Measurements from ENCODE around the gene BMP6. TPM values are rescaled to one million over a fixed set of nuclear protein-coding genes. Genes with fewer than 3 reads are reported as not detected.

The BMP6 gene
- total and polyA plus RNA-seq, 2 experiments from 2014 or later, result 1.3 to 10.3 TPM

- no peak for DNase-seq
- 97% methylated on average over 13 of the region's 13 CpGs for WGBS, 2 experiments (ENCODE audit: low coverage in 1 of 2, low lambda C conversion rate in 2 of 2, missing lambda C conversion rate in 2 of 2)
Observed at GRCh38 chr6:7818257-7819214, 92.6 kb downstream of the BMP6 start.

GRCh38 chr6:7819431-7820015 is 93.6 kb downstream of the BMP6 start:
- no peaks in the 10 kb centered on the region for H3K9me2 ChIP-seq (ENCODE audit: insufficient read depth)
- in situ Hi-C loops (cut with MboI), result no loop called here
- 0 out of 2 replicates have a peak overlapping the region, but pooled peaks have one; percentile 1 for H3K9ac ChIP-seq
- TF ChIP-seq EZH2 (IDR thresholded peaks at IDR 0.05; ENCODE audit: insufficient read depth, poor library complexity, severe bottlenecking) (no peak), EZH2phosphoT487 (IDR thresholded peaks at IDR 0.05; ENCODE audit: insufficient read depth, low read depth) (no peak)
- no peaks in the 10 kb centered on the region for H3K27me3 ChIP-seq (replicated peaks; ENCODE audit: insufficient read depth)
- H3K79me2 ChIP-seq (ENCODE audit: insufficient read depth), result no peaks in the 10 kb centered on the region
- peak; percentile 72 for DNase-seq
- H3K4me2 ChIP-seq (ENCODE audit: unreplicated experiment), result peak overlapping the region; percentile 61
- H3K36me3 ChIP-seq (ENCODE audit: low read depth), result no peaks in the 10 kb centered on the region
- H2AFZ ChIP-seq, result peak overlapping the region; percentile 8; the same call in 1 of the 2 replicates
- H3K4me1 ChIP-seq (ENCODE audit: insufficient read depth), result peaks cover 25% of the 10 kb centered on the region
- H3F3A ChIP-seq (ENCODE audit: insufficient read depth), result peaks cover 27% of the 10 kb centered on the region
- H4K20me1 ChIP-seq (ENCODE audit: insufficient read depth), result no peaks in the 10 kb centered on the region
- peak overlapping the region; percentile 26 for H3K27ac ChIP-seq
- WGBS, 2 experiments (ENCODE audit: low coverage in 1 of 2, low lambda C conversion rate in 2 of 2, missing lambda C conversion rate in 2 of 2), result 30 to 31% methylated on average over 3 of the region's 3 CpGs
- no peak overlapping the region; the same call in 1 of the 2 replicates for H3K4me3 ChIP-seq
- H3K9me3 ChIP-seq (ENCODE audit: low read depth), result no peaks in the 10 kb centered on the region

More at GRCh38 chr6:7818257-7819214, 92.6 kb downstream of the BMP6 start:
- H3K4me3 ChIP-seq, result no peak overlapping the region
- no peaks in the 10 kb centered on the region for H3K9me3 ChIP-seq (ENCODE audit: low read depth)
- no peaks in the 10 kb centered on the region for H3K9me2 ChIP-seq (ENCODE audit: insufficient read depth)
- TF ChIP-seq EZH2 (IDR thresholded peaks at IDR 0.05; ENCODE audit: insufficient read depth, poor library complexity, severe bottlenecking), result no peak
- no peak for TF ChIP-seq EZH2phosphoT487 (IDR thresholded peaks at IDR 0.05; ENCODE audit: insufficient read depth, low read depth)
- no peaks in the 10 kb centered on the region for H3K36me3 ChIP-seq (ENCODE audit: low read depth)
- no peaks in the 10 kb centered on the region for H3K27me3 ChIP-seq (replicated peaks; ENCODE audit: insufficient read depth)
- H2AFZ ChIP-seq, result no peak overlapping the region
- H3K9ac ChIP-seq, result no peak overlapping the region
- H3K27ac ChIP-seq, result no peak overlapping the region
- H4K20me1 ChIP-seq (ENCODE audit: insufficient read depth), result no peaks in the 10 kb centered on the region
- H3K4me2 ChIP-seq (ENCODE audit: unreplicated experiment), result peak overlapping the region; percentile 61
- H3K79me2 ChIP-seq (ENCODE audit: insufficient read depth), result no peaks in the 10 kb centered on the region
- in situ Hi-C loops (cut with MboI), result no loop called here
- peaks cover 25% of the 10 kb centered on the region for H3K4me1 ChIP-seq (ENCODE audit: insufficient read depth)
- H3F3A ChIP-seq (ENCODE audit: insufficient read depth), result peaks cover 27% of the 10 kb centered on the region

GRCh38 chr6:7820288-7820835 is 94.5 kb downstream of the BMP6 start:
- no peaks in the 10 kb centered on the region for H3K79me2 ChIP-seq (ENCODE audit: insufficient read depth)
- H3K27me3 ChIP-seq (replicated peaks; ENCODE audit: insufficient read depth), result no peaks in the 10 kb centered on the region
- H3F3A ChIP-seq (ENCODE audit: insufficient read depth), result peaks cover 27% of the 10 kb centered on the region
- peaks cover 25% of the 10 kb centered on the region for H3K4me1 ChIP-seq (ENCODE audit: insufficient read depth)
- H3K9me3 ChIP-seq (ENCODE audit: low read depth), result no peaks in the 10 kb centered on the region
- WGBS, 2 experiments (ENCODE audit: low coverage in 1 of 2, low lambda C conversion rate in 2 of 2, missing lambda C conversion rate in 2 of 2), result 86 to 92% methylated on average over 9 of the region's 9 CpGs
- no peaks in the 10 kb centered on the region for H3K36me3 ChIP-seq (ENCODE audit: low read depth)
- no peak overlapping the region; the same call in 1 of the 2 replicates for H3K4me3 ChIP-seq
- no peak overlapping the region for H3K9ac ChIP-seq
- H3K4me2 ChIP-seq (ENCODE audit: unreplicated experiment), result peak overlapping the region; percentile 61
- peak overlapping the region; percentile 26; the same call in 1 of the 2 replicates for H3K27ac ChIP-seq
- in situ Hi-C loops (cut with MboI), result no loop called here
- no peaks in the 10 kb centered on the region for H3K9me2 ChIP-seq (ENCODE audit: insufficient read depth)
- H4K20me1 ChIP-seq (ENCODE audit: insufficient read depth), result no peaks in the 10 kb centered on the region
- TF ChIP-seq EZH2phosphoT487 (IDR thresholded peaks at IDR 0.05; ENCODE audit: insufficient read depth, low read depth) (no peak), EZH2 (IDR thresholded peaks at IDR 0.05; ENCODE audit: insufficient read depth, poor library complexity, severe bottlenecking) (no peak)
- H2AFZ ChIP-seq, result no peak overlapping the region
- no peak for DNase-seq

GRCh38 chr6:7821426-7821825 is 95.5 kb downstream of the BMP6 start:
- H3K9ac ChIP-seq, result no peak overlapping the region
- H3K4me3 ChIP-seq, result no peak overlapping the region
- no peaks in the 10 kb centered on the region for H3K9me3 ChIP-seq (ENCODE audit: low read depth)
- in situ Hi-C loops (cut with MboI), result no loop called here
- WGBS, 2 experiments (ENCODE audit: low coverage in 1 of 2, low lambda C conversion rate in 2 of 2, missing lambda C conversion rate in 2 of 2), result 79 to 84% methylated on average over 5 of the region's 5 CpGs
- no peaks in the 10 kb centered on the region for H3K9me2 ChIP-seq (ENCODE audit: insufficient read depth)
- H3K27ac ChIP-seq, result no peak overlapping the region
- H2AFZ ChIP-seq, result no peak overlapping the region
- no peak overlapping the region for H3K4me2 ChIP-seq (ENCODE audit: unreplicated experiment)
- H3K79me2 ChIP-seq (ENCODE audit: insufficient read depth), result no peaks in the 10 kb centered on the region
- H3F3A ChIP-seq (ENCODE audit: insufficient read depth), result peaks cover 27% of the 10 kb centered on the region
- no peaks in the 10 kb centered on the region for H3K27me3 ChIP-seq (replicated peaks; ENCODE audit: insufficient read depth)
- no peak for TF ChIP-seq EZH2 (IDR thresholded peaks at IDR 0.05; ENCODE audit: insufficient read depth, poor library complexity, severe bottlenecking)
- TF ChIP-seq EZH2phosphoT487 (IDR thresholded peaks at IDR 0.05; ENCODE audit: insufficient read depth, low read depth), result no peak
- peak; percentile 78 for DNase-seq
- H3K4me1 ChIP-seq (ENCODE audit: insufficient read depth), result peaks cover 25% of the 10 kb centered on the region
- H3K36me3 ChIP-seq (ENCODE audit: low read depth), result no peaks in the 10 kb centered on the region
- no peaks in the 10 kb centered on the region for H4K20me1 ChIP-seq (ENCODE audit: insufficient read depth)
